NCI-H2081 (cell line): Measurements from ENCODE around the gene DEPDC1B.
"Not testable (repeated sequence)": the region's sequence is repeated elsewhere in the genome, so short reads cannot be mapped to it uniquely, and the experiment has no call there.

ENCODE experiments used
- DNase-seq, 2 experiments: peaks; one replicate each; lab custom pipeline; 2025; lab: John Stamatoyannopoulos, UW

Gene DEPDC1B

GRCh38 chr5:60699288-60699608, 718 bp downstream of the DEPDC1B start:
- DNase-seq = no peak

- DNase-seq = no peak
Observed at GRCh38 chr5:60698336-60698735, 1.6 kb downstream of the DEPDC1B start.

DNA sequence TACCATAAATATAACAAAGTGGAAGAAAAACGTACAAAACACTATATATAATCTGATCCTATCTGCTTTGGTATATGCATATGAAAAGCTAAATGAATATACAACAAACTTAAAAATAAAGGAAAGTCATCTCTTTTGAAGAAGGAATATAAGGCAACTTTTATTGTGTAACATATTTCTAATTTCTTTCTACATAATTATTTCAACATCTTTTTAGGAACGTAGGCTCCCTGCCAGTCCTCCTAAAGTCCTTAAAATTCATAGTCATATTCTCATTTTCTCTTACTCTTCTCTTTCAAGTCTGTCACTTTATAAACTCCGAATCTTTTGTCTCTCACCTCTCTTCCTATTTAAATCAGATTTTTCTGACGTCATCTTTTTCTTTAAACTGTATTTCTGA, 9.6 kb downstream of the DEPDC1B start:
- DNase-seq = no peak

GRCh38 chr5:60688980-60689379, 11.0 kb downstream of the DEPDC1B start:
- no peak for DNase-seq

- DNase-seq = peak in 1 of 2 experiments; percentile 1
Observed at GRCh38 chr5:60687927-60688720, 11.8 kb downstream of the DEPDC1B start.

- DNase-seq = no peak
Observed at GRCh38 chr5:60686157-60686556, 13.8 kb downstream of the DEPDC1B start.

DNA sequence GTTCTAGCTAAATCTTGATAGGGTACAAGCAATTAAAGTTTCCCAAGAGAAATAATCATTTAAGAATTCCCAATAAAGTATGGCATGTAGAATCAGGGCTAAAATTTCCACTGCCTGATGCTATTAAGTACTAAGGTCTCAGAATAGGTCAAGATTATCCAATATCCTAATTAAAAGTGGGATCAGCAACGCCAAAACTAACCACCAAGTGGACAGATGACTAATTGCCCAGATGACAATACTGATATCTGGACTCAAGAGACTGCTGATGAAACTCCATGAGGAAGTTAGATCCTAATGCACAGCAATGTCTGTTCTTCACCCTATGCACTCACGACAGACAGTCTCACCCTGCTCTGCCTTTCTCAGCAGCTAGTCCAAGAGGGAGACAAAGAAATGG, 14.3 kb downstream of the DEPDC1B start:
- DNase-seq = no peak

- DNase-seq = no peak
Observed at GRCh38 chr5:60685028-60685427, 14.9 kb downstream of the DEPDC1B start.

- DNase-seq = not testable (repeated sequence)
Observed at GRCh38 chr5:60682007-60682406, 18.0 kb downstream of the DEPDC1B start.

GRCh38 chr5:60679816-60680215, 20.1 kb downstream of the DEPDC1B start:
- no peak for DNase-seq

- peak; percentile 3 to 8 for DNase-seq
Observed at GRCh38 chr5:60677850-60678664, 21.9 kb downstream of the DEPDC1B start.

- DNase-seq = no peak
Observed at GRCh38 chr5:60675286-60675685, 24.7 kb downstream of the DEPDC1B start.

GRCh38 chr5:60674251-60675069, 25.5 kb downstream of the DEPDC1B start:
- DNase-seq = no peak

DNA sequence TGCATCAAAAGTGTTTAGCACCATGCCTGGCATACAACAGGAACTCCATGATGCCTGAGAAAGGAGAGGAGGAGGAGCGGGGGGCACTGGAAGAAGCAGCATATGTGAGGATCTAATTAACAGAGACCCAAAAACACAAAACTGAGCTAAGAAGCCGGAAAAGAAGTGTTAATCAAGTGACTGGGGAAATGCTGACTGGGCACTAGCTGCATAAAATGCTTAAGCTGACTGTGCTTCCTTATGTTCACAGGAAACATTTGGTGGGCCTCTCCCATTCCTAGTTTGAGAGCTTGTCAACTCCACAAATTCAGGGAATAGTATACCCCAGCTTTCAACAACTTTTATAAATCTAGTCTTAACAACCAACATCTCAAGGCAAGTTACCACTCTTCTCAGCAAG, 26.6 kb downstream of the DEPDC1B start:
- DNase-seq = no peak

GRCh38 chr5:60672693-60673264, 27.2 kb downstream of the DEPDC1B start:
- DNase-seq = no peak

DNA sequence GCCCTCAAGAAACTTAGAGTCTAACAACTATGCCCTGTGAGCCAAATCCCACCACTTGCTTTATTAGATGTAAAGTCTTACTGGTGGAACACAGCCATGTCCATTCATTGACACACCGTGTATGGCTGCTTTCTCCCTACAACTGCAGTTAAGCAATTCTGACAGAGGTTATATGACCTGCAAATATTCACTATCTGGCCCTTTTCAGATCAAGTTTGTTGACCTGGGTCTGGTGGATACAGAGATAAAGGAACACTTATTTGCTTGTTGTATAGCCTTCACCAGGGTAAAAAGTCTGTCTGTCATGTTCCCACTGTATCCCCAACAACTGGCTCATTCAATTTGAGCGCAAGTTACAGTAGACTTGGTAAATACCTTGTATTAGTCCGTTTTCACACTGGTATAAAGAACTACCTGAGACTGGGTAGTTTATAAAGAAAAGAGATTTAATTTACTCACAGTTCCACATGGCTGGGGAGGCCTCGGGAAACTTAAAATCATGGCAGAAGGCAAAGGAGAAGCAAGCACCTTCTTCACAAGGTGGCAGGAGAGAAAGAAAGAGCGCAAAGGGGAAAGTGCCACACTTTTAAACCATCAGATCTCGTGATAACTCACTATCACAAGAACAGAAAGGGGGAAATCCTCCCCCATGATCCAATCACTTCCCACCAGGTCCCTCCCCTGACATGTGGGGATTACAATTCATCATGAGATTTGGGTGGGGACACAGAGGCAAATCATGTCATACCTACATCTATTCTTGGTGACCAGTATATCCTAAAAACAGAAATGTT, 27.9 kb downstream of the DEPDC1B start:
- DNase-seq = no peak

GRCh38 chr5:60670749-60671148, 29.2 kb downstream of the DEPDC1B start:
- DNase-seq = no peak

DNA sequence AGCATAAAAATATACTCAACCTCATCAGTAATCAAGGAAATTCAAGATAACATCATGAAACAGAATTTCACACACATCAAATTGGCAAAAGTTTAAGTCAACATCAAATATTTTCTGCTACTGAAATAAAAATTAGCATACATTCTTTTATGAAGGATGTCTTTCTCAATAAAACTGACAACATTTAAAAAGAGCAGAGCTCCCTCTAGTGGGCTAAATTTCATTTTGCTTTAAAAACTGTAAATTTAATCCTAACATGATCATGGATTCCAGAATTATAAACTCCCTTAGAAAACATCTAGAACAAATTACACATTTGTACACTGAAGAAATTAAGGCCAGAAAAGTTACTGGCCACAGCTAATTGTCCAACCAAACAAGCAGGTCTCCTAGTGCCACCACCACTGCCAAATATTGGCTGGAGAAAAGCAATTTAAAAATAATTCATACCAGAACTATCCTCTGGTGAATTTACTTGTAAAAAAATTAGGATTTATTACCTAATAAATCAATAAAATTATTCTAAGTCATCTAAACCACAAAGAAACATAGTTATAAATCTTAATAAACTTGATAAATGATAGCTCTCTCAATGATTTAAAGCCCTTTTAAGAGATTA, 31.2 kb downstream of the DEPDC1B start:
- peak in 1 of 2 experiments; percentile 6 for DNase-seq

GRCh38 chr5:60651872-60652620, 47.9 kb downstream of the DEPDC1B start:
- DNase-seq = no peak

DNA sequence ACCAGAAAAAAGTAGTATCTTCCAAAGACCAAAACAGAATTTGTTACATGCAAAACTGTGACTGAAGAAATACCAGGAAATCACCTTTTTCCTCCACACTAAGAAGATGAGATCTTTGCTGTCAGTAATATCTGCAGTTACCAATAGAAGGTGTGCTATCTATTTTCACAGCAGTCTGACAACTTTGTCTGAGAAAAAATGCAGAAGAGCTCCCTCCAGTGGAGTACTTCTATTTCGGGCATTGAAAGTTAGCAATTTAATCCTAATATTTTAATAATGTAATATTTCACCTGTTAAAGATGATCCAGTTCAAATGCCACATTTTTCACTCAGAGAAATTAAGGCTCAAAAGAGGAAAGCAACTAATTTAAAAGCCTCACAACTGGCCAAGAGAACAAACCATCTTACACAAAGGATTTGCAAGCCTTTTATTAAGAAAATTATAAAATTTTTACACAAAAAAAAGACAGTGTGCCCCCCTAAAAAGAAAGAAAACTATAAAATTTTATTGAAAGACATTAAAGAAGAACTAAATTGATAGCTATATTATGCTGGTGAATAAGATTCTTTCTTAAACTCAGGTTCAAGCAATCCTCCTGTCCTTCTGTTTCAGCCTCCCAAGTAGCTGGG, 50.6 kb downstream of the DEPDC1B start:
- DNase-seq = peak in 1 of 2 experiments; percentile 12
